ENCODE data around the gene SCGB1C1.

GRCh38 chr11:204587-205109, 11.8 kb downstream of the SCGB1C1 start:
- TF ChIP-seq CTCF (IDR thresholded peaks at IDR 0.05; ENCODE audit: low read length), result no peak
- TF ChIP-seq EZH2 (IDR thresholded peaks at IDR 0.05; ENCODE audit: borderline replicate concordance, low read length), result no peak

Measured in OCI-LY1 (cell line).